ENCODE results near the gene TRMT2A. TPM values are rescaled to one million over a fixed set of nuclear protein-coding genes. Genes with fewer than 3 reads are reported as not detected.

TRMT2A gene
- polyA plus RNA-seq, 1 donor, result 50.2 TPM

DNA sequence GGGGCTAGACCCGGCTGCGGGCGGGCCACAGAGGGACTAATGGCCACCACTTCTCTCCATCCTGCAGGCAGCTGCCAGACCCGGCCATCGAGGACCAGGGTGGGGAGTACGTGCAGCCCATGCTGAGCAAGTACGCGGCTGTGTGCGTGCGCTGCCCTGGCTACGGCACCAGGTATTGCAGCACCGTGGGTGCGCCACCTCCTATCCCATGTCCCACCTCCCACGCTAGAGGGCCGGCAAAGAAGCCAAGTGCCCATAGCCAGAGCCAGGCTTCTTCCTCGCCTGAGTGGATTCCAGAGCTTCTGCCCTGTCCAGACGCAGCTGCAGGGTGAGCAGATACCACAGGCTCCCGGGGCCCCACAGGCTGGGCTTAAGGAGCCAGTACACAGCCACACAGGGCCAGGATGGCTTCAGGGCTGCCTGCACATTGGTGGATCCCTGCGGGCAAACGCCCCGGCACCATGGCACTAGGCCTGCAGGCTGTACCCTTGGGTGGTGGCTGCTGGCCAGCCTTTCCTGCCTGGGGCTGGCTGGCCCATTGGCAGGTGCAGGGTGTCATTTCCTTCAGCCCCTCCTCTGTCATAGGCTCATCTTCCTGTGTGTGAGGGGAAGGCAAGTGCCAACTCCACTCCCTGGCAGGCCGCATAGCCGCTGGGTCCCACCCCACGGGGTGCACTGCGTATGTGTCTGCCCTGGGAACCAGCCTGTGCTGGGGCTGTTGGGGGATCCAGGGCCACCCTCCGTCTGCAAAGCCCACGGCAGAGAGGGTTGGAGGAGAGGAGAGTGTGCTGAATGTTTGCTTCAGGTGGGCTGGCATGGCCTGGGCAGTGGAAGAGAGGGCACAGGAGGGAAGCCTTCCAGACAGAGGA, 53.5 kb downstream of the TRMT2A start:
- DNase-seq (ENCODE audit: low read depth), result no peak

DNA sequence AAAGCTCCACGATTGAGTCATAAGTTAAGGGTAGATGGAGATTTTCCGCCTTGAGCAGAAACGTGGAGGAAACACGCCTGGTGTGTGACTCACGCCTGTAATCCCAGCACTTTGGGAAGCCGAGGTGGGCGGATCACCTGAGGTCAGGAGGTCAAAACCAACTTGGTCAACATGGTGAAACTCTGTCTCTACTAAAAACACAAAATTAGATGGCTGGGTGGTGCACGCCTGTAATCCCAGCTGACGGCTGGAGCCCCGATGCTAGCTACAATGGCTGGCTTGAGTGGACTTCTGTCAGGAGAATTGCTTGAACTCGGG, 54.3 kb downstream of the TRMT2A start:
- no peak for DNase-seq (ENCODE audit: low read depth)

GRCh38 chr22:20062043-20062765, 54.8 kb downstream of the TRMT2A start:
- no peak for DNase-seq (ENCODE audit: low read depth)

Other genes with a start within 250 kb of the TRMT2A start
- gene COMT, start 175.5 kb downstream of the TRMT2A start, polyA plus RNA-seq (ENCODE audit: insufficient read length), result 90.1 TPM
- gene TXNRD2, start 175.4 kb downstream of the TRMT2A start, polyA plus RNA-seq (ENCODE audit: insufficient read length), result 19.1 TPM
- gene ARVCF, start 100.4 kb downstream of the TRMT2A start, polyA plus RNA-seq (ENCODE audit: insufficient read length), result 122 TPM
- 9.4 TPM for gene TANGO2, start 96.1 kb downstream of the TRMT2A start, polyA plus RNA-seq (ENCODE audit: insufficient read length)
- 41.7 TPM for gene DGCR8, start 37.0 kb downstream of the TRMT2A start, polyA plus RNA-seq (ENCODE audit: insufficient read length)
- 91.1 TPM for gene RANBP1, start 1.1 kb downstream of the TRMT2A start, polyA plus RNA-seq (ENCODE audit: insufficient read length)
- gene ZDHHC8, start 14.6 kb upstream of the TRMT2A start, polyA plus RNA-seq (ENCODE audit: insufficient read length), result 41.3 TPM
- gene CCDC188, start 33.8 kb upstream of the TRMT2A start, polyA plus RNA-seq (ENCODE audit: insufficient read length), result 2.2 TPM
- gene RTN4R, start 151.1 kb upstream of the TRMT2A start, polyA plus RNA-seq (ENCODE audit: insufficient read length), result 19.9 TPM
- gene DGCR6L, start 202.8 kb upstream of the TRMT2A start, polyA plus RNA-seq (ENCODE audit: insufficient read length), result 77.0 TPM